ENCODE data around the gene RTN4RL1.

Gene RTN4RL1

DNA sequence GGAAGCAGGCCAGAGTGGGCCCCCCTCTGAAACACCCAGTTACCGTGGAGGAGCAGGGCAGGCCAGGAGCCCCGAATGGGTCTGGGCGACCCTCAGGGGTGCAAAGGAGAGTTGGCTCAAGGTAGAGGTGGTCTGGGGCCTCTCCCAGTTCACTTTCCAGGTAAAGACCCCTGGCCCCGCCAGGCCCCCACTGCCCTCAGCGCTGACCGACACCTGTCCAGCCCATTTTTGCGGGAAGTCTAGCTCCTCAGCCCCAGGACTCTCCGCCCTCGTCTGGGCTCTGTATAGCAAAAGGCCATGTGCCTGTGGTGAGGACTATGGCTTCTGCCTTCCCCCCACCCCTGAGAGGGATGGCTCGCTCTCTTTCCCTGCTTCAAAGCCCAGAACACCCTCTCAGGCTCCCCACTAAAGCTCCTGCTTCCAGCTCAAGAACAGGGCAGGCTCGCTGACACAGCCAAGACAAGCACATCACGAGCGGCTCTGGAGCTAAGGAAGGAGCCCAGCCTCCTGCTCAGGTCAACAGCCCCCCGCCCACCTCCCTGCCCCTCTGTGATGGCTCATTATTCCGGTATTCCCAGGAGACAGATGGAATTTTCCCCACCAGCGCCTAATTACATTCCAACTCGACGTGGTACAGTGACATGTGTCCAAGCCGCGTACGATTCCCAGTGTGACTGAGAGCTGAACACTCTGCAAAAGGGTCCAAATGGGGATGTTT is 59.4 kb downstream of the RTN4RL1 start:
- H3K4me3 ChIP-seq (ENCODE audit: low read depth, low read length), result no peak overlapping the region
- no peak for TF ChIP-seq POLR2A (IDR thresholded peaks at IDR 0.05; ENCODE audit: extremely low read depth, insufficient read length)
- TF ChIP-seq, protein P1, sequence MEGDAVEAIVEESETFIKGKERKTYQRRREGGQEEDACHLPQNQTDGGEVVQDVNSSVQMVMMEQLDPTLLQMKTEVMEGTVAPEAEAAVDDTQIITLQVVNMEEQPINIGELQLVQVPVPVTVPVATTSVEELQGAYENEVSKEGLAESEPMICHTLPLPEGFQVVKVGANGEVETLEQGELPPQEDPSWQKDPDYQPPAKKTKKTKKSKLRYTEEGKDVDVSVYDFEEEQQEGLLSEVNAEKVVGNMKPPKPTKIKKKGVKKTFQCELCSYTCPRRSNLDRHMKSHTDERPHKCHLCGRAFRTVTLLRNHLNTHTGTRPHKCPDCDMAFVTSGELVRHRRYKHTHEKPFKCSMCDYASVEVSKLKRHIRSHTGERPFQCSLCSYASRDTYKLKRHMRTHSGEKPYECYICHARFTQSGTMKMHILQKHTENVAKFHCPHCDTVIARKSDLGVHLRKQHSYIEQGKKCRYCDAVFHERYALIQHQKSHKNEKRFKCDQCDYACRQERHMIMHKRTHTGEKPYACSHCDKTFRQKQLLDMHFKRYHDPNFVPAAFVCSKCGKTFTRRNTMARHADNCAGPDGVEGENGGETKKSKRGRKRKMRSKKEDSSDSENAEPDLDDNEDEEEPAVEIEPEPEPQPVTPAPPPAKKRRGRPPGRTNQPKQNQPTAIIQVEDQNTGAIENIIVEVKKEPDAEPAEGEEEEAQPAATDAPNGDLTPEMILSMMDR (IDR thresholded peaks at IDR 0.05; ENCODE audit: low read depth, low read length), result no peak
- TF ChIP-seq MYC (IDR thresholded peaks at IDR 0.05; ENCODE audit: low read depth, low read length), result no peak
- TF ChIP-seq, protein P2, sequence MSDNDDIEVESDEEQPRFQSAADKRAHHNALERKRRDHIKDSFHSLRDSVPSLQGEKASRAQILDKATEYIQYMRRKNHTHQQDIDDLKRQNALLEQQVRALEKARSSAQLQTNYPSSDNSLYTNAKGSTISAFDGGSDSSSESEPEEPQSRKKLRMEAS (IDR thresholded peaks at IDR 0.05; ENCODE audit: low read depth, low read length), result no peak
- DNase-seq (ENCODE audit: low read depth), result no peak

DNA sequence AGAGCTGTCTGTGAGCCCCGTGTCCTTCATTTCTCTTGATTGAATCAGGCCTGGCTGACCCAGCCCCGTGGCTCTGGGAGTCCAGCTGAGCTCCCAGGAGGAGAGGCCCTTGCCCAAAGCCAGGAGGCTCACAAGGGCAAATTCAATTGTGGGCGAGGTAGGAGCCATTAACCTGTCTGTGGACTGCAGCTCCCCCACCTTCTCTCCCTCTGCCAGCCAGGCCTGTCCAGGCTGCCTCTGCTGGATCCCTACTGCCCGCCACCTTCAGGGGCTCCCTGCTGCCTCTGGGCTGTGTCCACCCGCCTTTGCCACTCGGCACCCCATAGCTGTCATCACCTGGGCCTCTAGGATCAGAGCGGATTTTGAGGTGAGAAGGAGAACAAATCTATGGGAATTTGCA is 61.9 kb downstream of the RTN4RL1 start:
- no peak for DNase-seq (ENCODE audit: low read depth)
- H3K4me3 ChIP-seq (ENCODE audit: low read depth, low read length), result no peak overlapping the region
- TF ChIP-seq MYC (IDR thresholded peaks at IDR 0.05; ENCODE audit: low read depth, low read length), result no peak
- no peak for TF ChIP-seq POLR2A (IDR thresholded peaks at IDR 0.05; ENCODE audit: extremely low read depth, insufficient read length)
- TF ChIP-seq, protein P2 (IDR thresholded peaks at IDR 0.05; ENCODE audit: low read depth, low read length), result no peak
- TF ChIP-seq, protein P1 (IDR thresholded peaks at IDR 0.05; ENCODE audit: low read depth, low read length), result no peak

DNA sequence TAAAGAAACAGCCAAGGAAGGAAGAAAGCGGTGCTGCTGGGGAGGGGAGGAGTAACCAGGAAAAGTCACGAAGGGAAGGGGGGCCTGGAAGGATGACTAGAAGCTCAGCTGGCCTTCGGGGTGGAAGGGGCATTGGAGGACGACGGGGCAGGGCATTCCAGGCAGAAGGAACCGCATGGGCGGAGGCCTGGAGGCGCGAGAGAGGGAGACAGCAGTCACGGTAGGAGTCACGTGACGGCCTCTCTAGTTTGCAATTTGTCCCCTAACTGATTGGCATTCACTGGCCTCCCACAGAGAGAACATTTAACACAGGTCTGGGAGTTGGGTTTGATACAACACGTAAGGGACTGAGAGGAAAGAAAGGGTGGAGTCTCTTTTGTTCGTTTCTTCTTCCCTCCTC is 63.9 kb downstream of the RTN4RL1 start:
- DNase-seq (ENCODE audit: low read depth), result no peak
- TF ChIP-seq, protein P2 (IDR thresholded peaks at IDR 0.05; ENCODE audit: low read depth, low read length), result no peak
- TF ChIP-seq, protein P1 (IDR thresholded peaks at IDR 0.05; ENCODE audit: low read depth, low read length), result no peak
- TF ChIP-seq POLR2A (IDR thresholded peaks at IDR 0.05; ENCODE audit: extremely low read depth, insufficient read length) (no peak), MYC (IDR thresholded peaks at IDR 0.05; ENCODE audit: low read depth, low read length) (no peak)
- no peak overlapping the region for H3K4me3 ChIP-seq (ENCODE audit: low read depth, low read length)

DNA sequence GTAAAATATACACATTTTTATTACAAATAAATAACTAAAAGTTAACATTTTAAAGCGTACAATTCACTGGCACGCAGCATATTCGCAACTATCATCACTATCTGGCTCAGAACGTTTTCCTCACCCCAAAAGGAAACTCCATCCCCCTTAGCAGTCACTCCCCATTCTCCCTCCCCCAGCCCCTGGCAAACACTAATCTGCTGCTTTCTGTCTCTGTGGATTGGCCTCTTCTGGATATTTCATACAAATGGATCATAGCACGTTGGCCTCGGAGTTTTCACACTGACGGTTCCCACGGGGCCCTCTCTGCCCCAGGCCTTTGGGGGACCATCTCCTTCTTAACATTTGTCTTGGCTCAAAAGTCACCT is 64.6 kb downstream of the RTN4RL1 start:
- no peak for DNase-seq (ENCODE audit: low read depth)
- H3K4me3 ChIP-seq (ENCODE audit: low read depth, low read length), result no peak overlapping the region
- TF ChIP-seq, protein P1 (IDR thresholded peaks at IDR 0.05; ENCODE audit: low read depth, low read length), result no peak
- TF ChIP-seq, protein P2 (IDR thresholded peaks at IDR 0.05; ENCODE audit: low read depth, low read length), result no peak
- TF ChIP-seq MYC (IDR thresholded peaks at IDR 0.05; ENCODE audit: low read depth, low read length) (no peak), POLR2A (IDR thresholded peaks at IDR 0.05; ENCODE audit: extremely low read depth, insufficient read length) (no peak)

DNA sequence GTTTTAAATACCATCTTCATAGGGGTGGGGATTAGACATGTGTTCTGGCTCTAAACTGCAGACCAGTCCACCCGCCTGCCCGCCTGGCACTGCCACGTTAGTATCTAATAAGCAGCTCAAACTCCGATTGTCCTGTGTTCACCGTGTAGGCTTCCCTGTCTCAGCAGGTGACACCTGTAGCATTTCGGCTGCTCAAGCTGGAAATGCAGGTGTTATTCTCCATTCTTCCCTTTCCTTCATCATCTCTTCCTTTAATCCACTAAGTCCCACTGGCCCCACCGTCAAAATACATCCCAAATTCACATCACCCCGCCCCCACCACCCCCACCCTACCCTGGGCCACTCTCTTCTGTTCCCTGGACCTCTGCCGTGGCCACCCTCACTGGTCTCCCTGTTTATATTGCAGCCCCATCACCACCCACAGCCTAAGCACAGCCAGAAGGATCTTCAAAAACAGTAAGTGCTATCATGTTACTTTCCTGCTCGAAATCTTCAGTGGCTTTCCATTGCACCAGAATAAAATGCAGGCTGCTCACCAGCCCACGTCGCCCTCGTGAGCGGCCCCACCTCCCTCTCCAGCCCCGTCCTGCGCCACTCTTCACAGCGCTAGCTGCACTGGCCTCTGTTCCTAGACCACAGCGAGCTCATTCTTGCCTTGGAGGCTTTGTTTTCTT is 65.1 kb downstream of the RTN4RL1 start:
- TF ChIP-seq, protein P2 (IDR thresholded peaks at IDR 0.05; ENCODE audit: low read depth, low read length), result no peak
- TF ChIP-seq, protein P1 (IDR thresholded peaks at IDR 0.05; ENCODE audit: low read depth, low read length), result no peak
- no peak for TF ChIP-seq MYC (IDR thresholded peaks at IDR 0.05; ENCODE audit: low read depth, low read length)
- TF ChIP-seq POLR2A (IDR thresholded peaks at IDR 0.05; ENCODE audit: extremely low read depth, insufficient read length), result no peak
- H3K4me3 ChIP-seq (ENCODE audit: low read depth, low read length), result no peak overlapping the region
- DNase-seq (ENCODE audit: low read depth), result no peak
